GM19468 (cell line): ENCODE data around the gene CRYBA4.

Source experiments
- ATAC-seq: cut with Tn5 transposase; IDR thresholded peaks from one replicate; pipeline ENCODE4 v1.9.1; 2021; ENCODE audit warnings: mild to moderate bottlenecking, moderate library complexity, moderate number of reproducible peaks; ENCODE audit not compliant: unreplicated experiment; ENCODE audit errors: extremely low read depth

CRYBA4 gene

GRCh38 chr22:26677217-26677616, 55.5 kb downstream of the CRYBA4 start:
- ATAC-seq: no peak

GRCh38 chr22:26679003-26679629, 57.4 kb downstream of the CRYBA4 start:
- ATAC-seq: no peak
